Activated T-cell treated with anti-CD3 and anti-CD28 coated beads for 24 hours (primary cell): ENCODE data around the gene EXOC3.
"Not testable (repeated sequence)": the region's sequence is repeated elsewhere in the genome, so short reads cannot be mapped to it uniquely, and the experiment has no call there.

Source experiments
- DNase-seq: peaks from one replicate; pipeline ENCODE4 v3.0.0-alpha.2; 2020; ENCODE audit warnings: low read depth

Gene EXOC3

GRCh38 chr5:442335-443238, at the start of gene EXOC3:
TSS of gene EXOC3 (plus strand) at chr5:443176. CDS start at chr5:446206, 3,030 bp downstream.
- DNase-seq: peak; percentile 78

GRCh38 chr5:393846-394275, 49.1 kb upstream of the EXOC3 start:
- DNase-seq: no peak

GRCh38 chr5:394671-395155, 48.3 kb upstream of the EXOC3 start:
- DNase-seq: no peak

GRCh38 chr5:395156-395920, 47.6 kb upstream of the EXOC3 start:
- no peak for DNase-seq

GRCh38 chr5:395921-396530, 47.0 kb upstream of the EXOC3 start:
- no peak for DNase-seq

GRCh38 chr5:396531-396961, 46.4 kb upstream of the EXOC3 start:
- no peak for DNase-seq

GRCh38 chr5:398141-398474, 44.9 kb upstream of the EXOC3 start:
- DNase-seq: not testable (repeated sequence)

GRCh38 chr5:398475-399295, 44.3 kb upstream of the EXOC3 start:
- DNase-seq: no peak

GRCh38 chr5:399296-400281, 43.4 kb upstream of the EXOC3 start:
- DNase-seq: peak; percentile 58

GRCh38 chr5:400282-401145, 42.5 kb upstream of the EXOC3 start:
- no peak for DNase-seq

GRCh38 chr5:401146-402034, 41.6 kb upstream of the EXOC3 start:
- DNase-seq: no peak

- DNase-seq: not testable (repeated sequence)
Observed at GRCh38 chr5:402219-402614, 40.8 kb upstream of the EXOC3 start.

GRCh38 chr5:402615-403359, 40.2 kb upstream of the EXOC3 start:
- no peak for DNase-seq

GRCh38 chr5:403995-404394, 39.0 kb upstream of the EXOC3 start:
- no peak for DNase-seq

GRCh38 chr5:404666-405241, 38.2 kb upstream of the EXOC3 start:
- no peak for DNase-seq

GRCh38 chr5:405421-405820, 37.6 kb upstream of the EXOC3 start:
- DNase-seq: no peak

GRCh38 chr5:406041-406440, 36.9 kb upstream of the EXOC3 start:
- DNase-seq: no peak
